ENCODE results near the gene ACSS3.

The ACSS3 gene

DNA sequence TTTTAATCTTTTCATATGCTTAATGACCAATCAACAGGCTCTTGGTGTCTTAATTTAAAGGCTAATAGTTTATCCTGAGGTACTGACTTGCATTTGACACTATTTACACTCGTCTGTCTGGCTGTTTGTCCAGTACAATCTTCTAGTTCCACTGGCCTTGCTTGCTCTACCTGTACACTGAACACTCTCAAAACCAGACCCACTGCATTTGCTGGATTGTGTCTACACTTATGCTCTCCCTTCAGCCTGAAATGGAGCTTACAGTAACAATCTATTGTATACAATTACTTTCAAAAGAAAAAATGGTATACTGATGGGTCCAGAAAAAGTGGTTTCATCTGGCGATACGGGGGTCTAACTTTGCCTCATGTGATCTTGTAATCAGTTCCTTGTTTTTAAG is 2.3 kb upstream of the ACSS3 start:
- POLR2A ChIA-PET, result no interaction called here
- TF ChIP-seq CTCF (IDR thresholded peaks at IDR 0.05; ENCODE audit: control extremely low read depth, extremely low read depth, low read depth, missing control alignments), result no peak
- CTCF ChIA-PET, result interaction anchor here (0.9 kb wide), 1 partner anchor 10 kb away, joined by 3 read pairs; no protein-coding TSS in a partner anchor
- DNase-seq (ENCODE audit: extremely low spot score), result no peak

DNA sequence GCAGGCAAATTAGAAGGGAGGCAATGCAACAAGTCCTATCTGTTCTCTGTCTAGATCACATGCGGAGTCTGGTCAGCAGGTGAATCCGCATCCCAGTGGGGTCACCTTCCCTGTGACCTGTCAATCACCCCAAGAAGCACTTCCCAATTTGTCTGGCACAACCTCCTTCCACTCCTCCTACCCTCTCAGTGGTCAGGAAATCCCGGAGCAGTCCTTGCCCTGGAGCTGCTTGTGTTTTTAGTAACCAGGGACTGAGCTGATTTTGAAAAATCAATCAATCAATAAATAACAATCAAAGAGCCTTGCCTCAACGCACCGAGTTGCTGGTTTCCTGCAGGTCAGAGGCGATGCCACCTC is 572 bp upstream of the ACSS3 start:
- POLR2A ChIA-PET, result no interaction called here
- no peak for DNase-seq (ENCODE audit: extremely low spot score)
- CTCF ChIA-PET, result no interaction called here
- no peak for TF ChIP-seq CTCF (IDR thresholded peaks at IDR 0.05; ENCODE audit: control extremely low read depth, extremely low read depth, low read depth, missing control alignments)

- CTCF ChIA-PET, result no interaction called here
Observed at GRCh38 chr12:81078469-81079196, 754 bp downstream of the ACSS3 start.

GRCh38 chr12:81079280-81080076 is 1.6 kb downstream of the ACSS3 start:
- no peak for DNase-seq (ENCODE audit: extremely low spot score)
- TF ChIP-seq CTCF (IDR thresholded peaks at IDR 0.05; ENCODE audit: control extremely low read depth, extremely low read depth, low read depth, missing control alignments), result no peak
- POLR2A ChIA-PET, result no interaction called here
- CTCF ChIA-PET, result no interaction called here

More at GRCh38 chr12:81078469-81079196, 754 bp downstream of the ACSS3 start:
- no peak for TF ChIP-seq CTCF (IDR thresholded peaks at IDR 0.05; ENCODE audit: control extremely low read depth, extremely low read depth, low read depth, missing control alignments)
- POLR2A ChIA-PET, result no interaction called here
- DNase-seq (ENCODE audit: extremely low spot score), result no peak

GRCh38 chr12:81080431-81080983 is 2.6 kb downstream of the ACSS3 start:
- no peak for TF ChIP-seq CTCF (IDR thresholded peaks at IDR 0.05; ENCODE audit: control extremely low read depth, extremely low read depth, low read depth, missing control alignments)
- DNase-seq (ENCODE audit: extremely low spot score), result no peak
- CTCF ChIA-PET, result no interaction called here
- POLR2A ChIA-PET, result no interaction called here

DNA sequence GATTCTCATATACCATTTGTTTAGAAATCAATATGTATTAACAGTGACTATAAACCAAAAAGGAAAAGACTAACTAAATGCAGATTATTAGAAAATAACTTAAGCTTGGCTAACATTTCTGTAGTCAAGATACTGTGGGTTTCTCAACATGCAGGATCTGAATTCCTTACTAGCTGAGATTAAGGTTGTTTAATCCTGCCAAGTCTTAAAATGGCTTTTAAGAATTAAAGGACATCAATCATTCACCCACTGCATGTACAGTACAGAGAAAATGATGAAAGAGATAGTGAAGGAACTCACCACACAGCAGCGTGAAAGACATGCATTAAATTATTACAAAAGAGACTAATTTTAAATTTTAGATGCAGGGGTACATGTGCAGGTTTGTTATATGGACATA is 3.8 kb downstream of the ACSS3 start:
- no peak for DNase-seq (ENCODE audit: extremely low spot score)
- ChIA-PET CTCF (interaction anchor here (1.3 to 1.5 kb wide), 2 partner anchors 13 to 18 kb away, joined by 3 read pairs; no protein-coding TSS in a partner anchor), POLR2A (no interaction called here)
- TF ChIP-seq CTCF (IDR thresholded peaks at IDR 0.05; ENCODE audit: control extremely low read depth, extremely low read depth, low read depth, missing control alignments), result no peak
